ENCODE measurements around the gene PRPF18.
A peak's percentile ranks its signal among the peaks of the same experiment; 100 is the strongest.

The PRPF18 gene

GRCh38 chr10:13654846-13655245 lies 68.1 kb downstream of the PRPF18 start:
- no peak for TF ChIP-seq CTCF (conservative IDR thresholded peaks at IDR 0.05; ENCODE audit: control insufficient read depth, insufficient read depth, low read depth, low read length)
- DNase-seq (ENCODE audit: low read depth): no peak
- no peak overlapping the region for H3K4me3 ChIP-seq (ENCODE audit: control insufficient read depth, low read depth, low read length)

GRCh38 chr10:13656337-13657100 lies 69.8 kb downstream of the PRPF18 start:
- DNase-seq (ENCODE audit: low read depth): no peak
- TF ChIP-seq CTCF (conservative IDR thresholded peaks at IDR 0.05; ENCODE audit: control insufficient read depth, insufficient read depth, low read depth, low read length): no peak
- H3K4me3 ChIP-seq (ENCODE audit: control insufficient read depth, low read depth, low read length): no peak overlapping the region

GRCh38 chr10:13657101-13657680 lies 70.4 kb downstream of the PRPF18 start:
- no peak for DNase-seq (ENCODE audit: low read depth)
- H3K4me3 ChIP-seq (ENCODE audit: control insufficient read depth, low read depth, low read length): no peak overlapping the region
- TF ChIP-seq CTCF (conservative IDR thresholded peaks at IDR 0.05; ENCODE audit: control insufficient read depth, insufficient read depth, low read depth, low read length): no peak

- no peak overlapping the region for H3K4me3 ChIP-seq (ENCODE audit: control insufficient read depth, low read depth, low read length)
- DNase-seq (ENCODE audit: low read depth): no peak
- no peak for TF ChIP-seq CTCF (conservative IDR thresholded peaks at IDR 0.05; ENCODE audit: control insufficient read depth, insufficient read depth, low read depth, low read length)
Observed at GRCh38 chr10:13658264-13658663, 71.5 kb downstream of the PRPF18 start.

GRCh38 chr10:13658871-13659685 lies 72.3 kb downstream of the PRPF18 start:
- TF ChIP-seq CTCF (conservative IDR thresholded peaks at IDR 0.05; ENCODE audit: control insufficient read depth, insufficient read depth, low read depth, low read length): no peak
- no peak for DNase-seq (ENCODE audit: low read depth)
- H3K4me3 ChIP-seq (ENCODE audit: control insufficient read depth, low read depth, low read length): no peak overlapping the region

- peak; percentile 59 for DNase-seq (ENCODE audit: low read depth)
- TF ChIP-seq CTCF (conservative IDR thresholded peaks at IDR 0.05; ENCODE audit: control insufficient read depth, insufficient read depth, low read depth, low read length): peak; percentile 93
- no peak overlapping the region for H3K4me3 ChIP-seq (ENCODE audit: control insufficient read depth, low read depth, low read length)
Observed at GRCh38 chr10:13659887-13660550, 73.3 kb downstream of the PRPF18 start.
